Measurements from ENCODE around the gene EPB41. TPM values are rescaled to one million over a fixed set of nuclear protein-coding genes. Genes with fewer than 3 reads are reported as not detected.

Gene EPB41
- total RNA-seq, 4 donors from 2014 or later: 110 to 183 (median 126) TPM

GRCh38 chr1:29094433-29094832 is 180.1 kb downstream of the EPB41 start:
- no peak for TF ChIP-seq CTCF (IDR thresholded peaks at IDR 0.05)
- no peak for TF ChIP-seq POLR2A (IDR thresholded peaks at IDR 0.05)
- Histone ChIP-seq H3K4me1 (no peaks in the 10 kb centered on the region), H3K36me3 (peaks cover 0 to 13% (median 0%) of the 10 kb centered on the region in 3 donors)

GRCh38 chr1:29094954-29095353 is 180.6 kb downstream of the EPB41 start:
- H3K9me3 ChIP-seq: no peaks in the 10 kb centered on the region
- no peak overlapping the region for H3K27ac ChIP-seq
- H3K27me3 ChIP-seq: no peaks in the 10 kb centered on the region
- H3K4me3 ChIP-seq: no peak overlapping the region
- H3K36me3 ChIP-seq: peaks cover 0 to 19% (median 0%) of the 10 kb centered on the region in 3 donors
- no peaks in the 10 kb centered on the region for H3K4me1 ChIP-seq
- DNase-seq: no peak
- no peak for TF ChIP-seq CTCF (IDR thresholded peaks at IDR 0.05)
- no peak for TF ChIP-seq POLR2A (IDR thresholded peaks at IDR 0.05)

More at GRCh38 chr1:29094433-29094832, 180.1 kb downstream of the EPB41 start:
- Histone ChIP-seq H3K27ac (no peak overlapping the region), H3K4me3 (no peak overlapping the region), H3K27me3 (no peaks in the 10 kb centered on the region), H3K9me3 (no peaks in the 10 kb centered on the region)
- no peak for DNase-seq

- no peaks in the 10 kb centered on the region for H3K4me1 ChIP-seq
- no peaks in the 10 kb centered on the region for H3K27me3 ChIP-seq
- TF ChIP-seq CTCF (IDR thresholded peaks at IDR 0.05) (no peak), POLR2A (IDR thresholded peaks at IDR 0.05) (no peak)
- no peak for DNase-seq
- H3K27ac ChIP-seq: no peak overlapping the region
- H3K9me3 ChIP-seq: no peaks in the 10 kb centered on the region
- H3K36me3 ChIP-seq: peaks cover 0 to 23% (median 0%) of the 10 kb centered on the region in 3 donors
- H3K4me3 ChIP-seq: no peak overlapping the region
These were observed 182.0 kb downstream of the EPB41 start for GRCh38 chr1:29096231-29096886.

GRCh38 chr1:29099286-29099685 is 184.9 kb downstream of the EPB41 start:
- TF ChIP-seq CTCF (IDR thresholded peaks at IDR 0.05) (no peak), POLR2A (IDR thresholded peaks at IDR 0.05) (no peak)
- Histone ChIP-seq H3K9me3 (no peaks in the 10 kb centered on the region), H3K4me1 (no peaks in the 10 kb centered on the region), H3K27me3 (no peaks in the 10 kb centered on the region), H3K36me3 (peaks cover 0 to 31% (median 0%) of the 10 kb centered on the region in 3 donors), H3K4me3 (no peak overlapping the region), H3K27ac (no peak overlapping the region)
- no peak for DNase-seq

GRCh38 chr1:29100487-29100886 is 186.1 kb downstream of the EPB41 start:
- Histone ChIP-seq H3K4me1 (no peaks in the 10 kb centered on the region), H3K4me3 (no peak overlapping the region), H3K36me3 (peaks cover 0 to 31% (median 0%) of the 10 kb centered on the region in 3 donors), H3K9me3 (no peaks in the 10 kb centered on the region), H3K27me3 (no peaks in the 10 kb centered on the region), H3K27ac (no peak overlapping the region)
- DNase-seq: no peak
- TF ChIP-seq POLR2A (IDR thresholded peaks at IDR 0.05) (no peak), CTCF (IDR thresholded peaks at IDR 0.05) (no peak)

All from Peyer's patch (tissue), 4 donors.